LNCAP (cell line): ENCODE measurements around the gene ZNF595.
"Not testable (repeated sequence)": the region's sequence is repeated elsewhere in the genome, so short reads cannot be mapped to it uniquely, and the experiment has no call there.

Source experiments
- TF ChIP-seq, protein P1 (sequence below): fragments of 450-650 bp; IDR thresholded peaks from 2 replicates; pipeline ENCODE4 v1.5.1; 2017; ENCODE audit warnings: mild to moderate bottlenecking

The ZNF595 gene

GRCh38 chr4:52804-53479, at the start of gene ZNF595:
Gene ZNF595, plus strand, starts transcription at chr4:53321. Its CDS starts 168 bp downstream, at chr4:53489.
- TF ChIP-seq, protein P1, sequence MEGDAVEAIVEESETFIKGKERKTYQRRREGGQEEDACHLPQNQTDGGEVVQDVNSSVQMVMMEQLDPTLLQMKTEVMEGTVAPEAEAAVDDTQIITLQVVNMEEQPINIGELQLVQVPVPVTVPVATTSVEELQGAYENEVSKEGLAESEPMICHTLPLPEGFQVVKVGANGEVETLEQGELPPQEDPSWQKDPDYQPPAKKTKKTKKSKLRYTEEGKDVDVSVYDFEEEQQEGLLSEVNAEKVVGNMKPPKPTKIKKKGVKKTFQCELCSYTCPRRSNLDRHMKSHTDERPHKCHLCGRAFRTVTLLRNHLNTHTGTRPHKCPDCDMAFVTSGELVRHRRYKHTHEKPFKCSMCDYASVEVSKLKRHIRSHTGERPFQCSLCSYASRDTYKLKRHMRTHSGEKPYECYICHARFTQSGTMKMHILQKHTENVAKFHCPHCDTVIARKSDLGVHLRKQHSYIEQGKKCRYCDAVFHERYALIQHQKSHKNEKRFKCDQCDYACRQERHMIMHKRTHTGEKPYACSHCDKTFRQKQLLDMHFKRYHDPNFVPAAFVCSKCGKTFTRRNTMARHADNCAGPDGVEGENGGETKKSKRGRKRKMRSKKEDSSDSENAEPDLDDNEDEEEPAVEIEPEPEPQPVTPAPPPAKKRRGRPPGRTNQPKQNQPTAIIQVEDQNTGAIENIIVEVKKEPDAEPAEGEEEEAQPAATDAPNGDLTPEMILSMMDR = not testable (repeated sequence)

DNA sequence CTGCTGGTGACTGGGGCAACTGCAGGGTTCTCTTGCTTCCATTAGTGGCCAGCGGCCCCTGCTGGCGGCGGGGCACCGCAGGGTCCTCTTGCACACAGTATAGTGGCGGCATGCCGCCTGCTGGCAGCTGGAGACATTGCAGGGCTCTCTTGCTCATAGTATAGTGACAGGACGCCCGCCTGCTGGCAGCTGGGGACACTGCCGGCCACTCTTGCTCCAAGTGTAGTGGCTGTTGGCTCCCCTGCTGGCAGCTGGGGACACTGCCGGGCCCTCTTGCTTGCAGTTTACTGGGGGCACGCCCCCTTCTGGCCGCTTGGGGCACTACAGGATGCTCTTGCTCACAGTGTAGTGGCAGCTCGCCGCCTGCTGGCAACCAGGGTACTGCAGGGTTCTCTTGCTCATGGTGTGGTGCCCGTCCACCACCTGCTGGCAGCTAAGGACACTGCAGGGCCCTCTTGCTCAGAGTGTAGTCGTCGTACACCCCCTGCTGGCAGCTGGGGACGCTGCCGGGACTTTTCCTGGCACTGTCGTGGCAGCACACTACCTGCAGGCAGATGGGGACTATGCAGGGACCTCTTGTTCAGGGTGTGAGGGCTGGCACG, 41.2 kb upstream of the ZNF595 start:
- TF ChIP-seq, protein P1 = peak; percentile 44; the same call in 1 of the 2 replicates

GRCh38 chr4:71830-72229, 18.7 kb downstream of the ZNF595 start:
- TF ChIP-seq, protein P1 = no peak

DNA sequence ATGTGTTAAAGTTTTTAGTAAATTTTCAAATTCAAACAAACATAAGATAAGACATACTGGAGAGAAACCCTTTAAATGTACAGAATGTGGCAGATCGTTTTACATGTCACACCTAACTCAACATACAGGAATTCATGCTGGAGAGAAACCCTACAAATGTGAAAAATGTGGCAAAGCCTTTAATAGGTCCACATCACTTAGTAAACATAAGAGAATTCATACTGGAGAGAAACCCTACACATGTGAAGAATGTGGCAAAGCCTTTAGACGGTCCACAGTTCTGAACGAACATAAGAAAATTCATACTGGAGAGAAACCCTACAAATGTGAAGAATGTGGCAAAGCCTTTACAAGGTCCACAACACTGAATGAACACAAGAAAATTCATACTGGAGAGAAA, 32.8 kb downstream of the ZNF595 start:
- TF ChIP-seq, protein P1 = no peak

DNA sequence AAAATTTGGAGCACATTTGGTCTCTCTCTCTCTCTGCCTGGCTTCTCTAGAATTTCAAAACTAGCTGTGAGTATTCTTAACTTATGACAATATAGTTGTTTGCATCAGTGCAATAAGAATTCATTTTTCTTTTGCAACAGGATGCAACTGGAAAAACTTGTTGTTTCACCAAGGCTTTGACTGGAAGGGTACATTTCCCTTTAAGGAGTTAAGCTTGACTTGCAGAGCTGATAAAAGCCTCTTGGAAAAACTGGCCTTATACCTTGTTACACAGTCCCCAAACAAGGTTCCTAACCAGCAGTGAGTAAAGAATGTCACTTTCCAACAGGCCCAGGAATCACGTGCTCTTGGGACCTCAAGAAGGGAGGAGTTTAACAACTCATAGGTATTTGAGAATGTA, 45.3 kb downstream of the ZNF595 start:
- TF ChIP-seq, protein P1 = no peak

DNA sequence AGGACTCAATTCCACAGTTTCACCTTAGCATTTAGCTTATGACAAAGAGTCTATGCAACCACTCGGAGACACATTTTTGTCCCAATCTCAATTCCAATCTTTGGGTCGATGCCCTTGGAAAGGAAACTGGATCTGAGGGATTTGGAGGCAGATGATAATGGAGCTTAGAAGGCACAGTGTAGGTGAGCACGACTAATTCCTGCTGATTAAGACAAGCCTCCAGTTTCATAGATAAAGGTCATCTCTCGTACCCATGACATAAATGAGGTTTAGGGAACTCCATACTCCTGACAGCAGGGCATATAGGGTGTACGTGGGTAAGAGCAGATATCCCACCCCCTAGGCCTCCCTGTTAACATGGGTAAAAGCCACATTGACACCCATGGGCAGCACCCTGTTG, 46.7 kb downstream of the ZNF595 start:
- TF ChIP-seq, protein P1 = no peak

DNA sequence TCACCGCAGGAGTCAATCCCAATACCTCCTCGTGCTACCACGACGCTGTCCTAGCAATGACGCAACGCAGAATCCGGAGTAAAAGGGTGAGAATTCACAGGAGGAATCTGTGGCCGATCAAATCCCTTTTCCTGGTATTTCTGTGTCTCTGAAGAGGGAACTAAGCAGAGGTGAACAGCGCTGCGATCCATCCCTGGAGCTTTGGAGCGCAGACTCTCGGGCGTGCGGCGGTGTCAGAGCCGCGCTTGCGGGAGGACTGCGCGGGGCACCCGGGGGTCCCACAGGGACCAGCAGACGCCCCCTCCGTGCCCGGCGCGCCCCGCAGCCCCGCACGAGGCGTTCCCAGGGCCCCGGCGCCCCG, 53.9 kb downstream of the ZNF595 start:
- TF ChIP-seq, protein P1 = no peak
